ENCODE measurements around the gene NT5C2.

GRCh38 chr10:103139803-103140202, 53.3 kb downstream of the NT5C2 start:
- no peak for TF ChIP-seq CTCF (IDR thresholded peaks at IDR 0.05)
- no peak for TF ChIP-seq POLR2A (IDR thresholded peaks at IDR 0.05)
